AG04449 (cell line): Measurements from ENCODE around the gene RING1.
"Not testable (repeated sequence)": the region's sequence is repeated elsewhere in the genome, so short reads cannot be mapped to it uniquely, and the experiment has no call there.

Experiments used
- CTCF ChIA-PET: fragments of 350-600 bp; formaldehyde crosslinking; extraction: SDS; loops from one replicate; lab custom pipeline; 2021; ENCODE audit warnings: antibody characterized with exemption; lab: Yijun Ruan, JAX
- POLR2A ChIA-PET: fragments of 400-600, 350-600 bp; formaldehyde crosslinking; extraction: SDS; loops from one replicate; lab custom pipeline; 2020; ENCODE audit warnings: antibody characterized with exemption, inconsistent platforms; lab: Yijun Ruan, JAX
- DNase-seq: peaks from one replicate; pipeline ENCODE4 v3.0.0-alpha.2; 2010; ENCODE audit warnings: low read depth, low spot score
- H3K4me3 ChIP-seq: 2 replicates; pipeline ENCODE4 v1.5.1; 2011; ENCODE audit warnings: low read depth, mild to moderate bottlenecking, control low read depth, low read length
- TF ChIP-seq, protein P1 (sequence below): IDR thresholded peaks from one replicate; pipeline ENCODE4 v1.5.1; 2011; ENCODE audit warnings: mild to moderate bottlenecking, moderate library complexity, low read length, control low read depth, inconsistent platforms; ENCODE audit not compliant: insufficient read depth; ENCODE audit errors: missing control alignments

Gene RING1

DNA sequence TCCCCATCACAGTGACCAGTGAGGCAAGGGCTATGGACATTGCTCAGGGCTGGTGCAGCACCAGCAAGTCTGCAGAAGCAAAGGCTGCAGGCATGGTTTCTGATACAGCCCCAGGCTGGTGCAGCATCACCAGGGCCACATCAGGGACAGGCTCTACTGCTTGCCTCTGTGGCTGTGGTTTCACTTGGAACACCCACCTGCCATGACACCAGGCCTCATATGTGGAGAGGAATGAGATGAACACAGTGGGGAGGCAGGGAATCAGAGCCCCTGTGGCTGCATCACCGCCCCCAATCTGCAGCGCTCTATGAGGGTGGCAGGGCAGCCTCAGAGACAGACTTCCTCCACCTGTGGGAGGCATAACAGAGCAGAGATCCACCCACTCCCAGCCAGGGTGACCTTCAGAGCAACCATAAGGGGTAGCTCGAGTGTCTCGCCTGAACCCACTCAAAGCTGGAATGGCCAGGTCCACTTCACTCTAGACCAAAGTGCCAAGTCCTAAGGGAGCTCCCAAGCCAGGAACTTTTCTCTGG is 7.9 kb downstream of the RING1 start:
- POLR2A ChIA-PET: no interaction called here
- TF ChIP-seq, protein P1, sequence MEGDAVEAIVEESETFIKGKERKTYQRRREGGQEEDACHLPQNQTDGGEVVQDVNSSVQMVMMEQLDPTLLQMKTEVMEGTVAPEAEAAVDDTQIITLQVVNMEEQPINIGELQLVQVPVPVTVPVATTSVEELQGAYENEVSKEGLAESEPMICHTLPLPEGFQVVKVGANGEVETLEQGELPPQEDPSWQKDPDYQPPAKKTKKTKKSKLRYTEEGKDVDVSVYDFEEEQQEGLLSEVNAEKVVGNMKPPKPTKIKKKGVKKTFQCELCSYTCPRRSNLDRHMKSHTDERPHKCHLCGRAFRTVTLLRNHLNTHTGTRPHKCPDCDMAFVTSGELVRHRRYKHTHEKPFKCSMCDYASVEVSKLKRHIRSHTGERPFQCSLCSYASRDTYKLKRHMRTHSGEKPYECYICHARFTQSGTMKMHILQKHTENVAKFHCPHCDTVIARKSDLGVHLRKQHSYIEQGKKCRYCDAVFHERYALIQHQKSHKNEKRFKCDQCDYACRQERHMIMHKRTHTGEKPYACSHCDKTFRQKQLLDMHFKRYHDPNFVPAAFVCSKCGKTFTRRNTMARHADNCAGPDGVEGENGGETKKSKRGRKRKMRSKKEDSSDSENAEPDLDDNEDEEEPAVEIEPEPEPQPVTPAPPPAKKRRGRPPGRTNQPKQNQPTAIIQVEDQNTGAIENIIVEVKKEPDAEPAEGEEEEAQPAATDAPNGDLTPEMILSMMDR: no peak
- H3K4me3 ChIP-seq: no peak overlapping the region
- CTCF ChIA-PET: interaction anchor here (1.0 kb wide), 1 partner anchor 32 kb away, joined by 3 read pairs; no protein-coding TSS in a partner anchor
- DNase-seq: no peak

DNA sequence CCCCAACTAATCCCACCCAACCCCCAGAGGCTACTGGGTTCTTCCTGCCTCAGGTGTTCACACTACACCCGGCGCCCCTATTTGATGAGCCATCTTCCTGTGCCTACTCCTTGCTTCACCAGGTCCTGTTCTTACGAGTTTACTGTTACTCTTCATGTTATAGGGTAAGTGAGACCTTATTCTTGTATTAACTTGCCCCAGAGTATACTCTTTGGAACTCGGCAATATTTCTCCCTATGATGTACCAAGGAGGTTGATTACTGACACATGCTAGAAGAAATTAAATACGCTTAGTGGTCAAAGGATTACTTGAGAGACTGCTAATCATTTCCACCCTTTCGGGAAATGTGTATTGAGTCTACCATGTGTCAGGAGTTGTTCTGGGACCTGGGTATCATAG is 8.9 kb downstream of the RING1 start:
- DNase-seq: no peak
- no peak overlapping the region for H3K4me3 ChIP-seq
- CTCF ChIA-PET: interaction anchor here (1.0 to 1.7 kb wide), 2 partner anchors 30 to 232 kb away, joined by 3 read pairs; no protein-coding TSS in a partner anchor
- POLR2A ChIA-PET: no interaction called here
- TF ChIP-seq, protein P1: no peak

DNA sequence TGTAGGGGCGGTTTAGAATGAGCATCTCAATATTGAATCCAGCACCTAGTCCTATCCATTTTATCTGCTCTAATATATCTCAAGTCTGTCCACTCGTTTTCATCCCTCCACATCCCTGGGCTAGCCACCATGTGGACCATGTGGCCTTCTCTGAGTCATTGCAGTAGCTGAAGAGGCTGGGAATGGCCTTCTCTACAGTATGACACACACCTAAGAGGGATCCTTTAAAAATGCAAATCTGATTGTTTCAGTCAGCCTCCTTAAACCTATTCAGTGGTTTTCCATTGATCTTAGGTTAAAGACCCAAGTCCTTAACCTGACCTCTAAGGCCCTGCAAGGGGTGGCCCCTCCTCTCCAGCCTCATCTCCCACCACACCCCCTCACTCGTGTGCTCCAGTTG is 9.4 kb downstream of the RING1 start:
- H3K4me3 ChIP-seq: no peak overlapping the region
- TF ChIP-seq, protein P1: no peak
- CTCF ChIA-PET: interaction anchor here (1.7 kb wide), 1 partner anchor 233 kb away, joined by 3 read pairs; no protein-coding TSS in a partner anchor
- POLR2A ChIA-PET: no interaction called here
- DNase-seq: no peak

DNA sequence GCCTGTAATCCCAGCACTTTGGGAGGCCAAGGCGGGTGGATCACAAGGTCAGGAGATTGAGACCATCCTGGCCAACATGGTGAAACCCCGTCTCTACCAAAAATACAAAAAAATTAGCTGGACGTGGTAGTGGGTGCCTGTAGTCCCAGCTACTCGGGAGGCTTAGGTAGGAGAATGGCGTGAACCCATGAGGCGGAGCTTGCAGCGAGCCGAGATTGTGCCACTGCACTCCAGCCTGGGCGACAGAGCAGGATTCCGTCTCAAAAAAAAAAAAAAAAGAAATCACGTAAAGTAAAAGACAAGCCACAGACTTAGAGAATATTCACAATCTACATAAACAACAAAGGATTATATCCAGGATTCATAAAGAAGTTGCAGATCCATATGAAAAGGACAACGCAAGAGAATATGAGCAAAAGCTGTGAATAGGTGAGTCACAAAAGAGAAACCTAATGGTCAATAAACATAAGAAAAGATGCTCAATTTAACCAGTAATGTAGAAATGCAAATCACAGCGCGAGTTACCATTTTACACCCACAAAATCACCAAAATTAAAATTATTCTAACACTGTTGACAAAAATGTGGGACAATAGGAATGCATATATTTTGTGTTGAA is 18.3 kb downstream of the RING1 start:
- DNase-seq, H3K4me3 ChIP-seq, POLR2A ChIA-PET: not testable (repeated sequence)
- CTCF ChIA-PET: interaction anchor here (1.5 to 4.9 kb wide), 2 partner anchors 22 to 212 kb away, joined by 3 to 13 read pairs; no protein-coding TSS in a partner anchor

DNA sequence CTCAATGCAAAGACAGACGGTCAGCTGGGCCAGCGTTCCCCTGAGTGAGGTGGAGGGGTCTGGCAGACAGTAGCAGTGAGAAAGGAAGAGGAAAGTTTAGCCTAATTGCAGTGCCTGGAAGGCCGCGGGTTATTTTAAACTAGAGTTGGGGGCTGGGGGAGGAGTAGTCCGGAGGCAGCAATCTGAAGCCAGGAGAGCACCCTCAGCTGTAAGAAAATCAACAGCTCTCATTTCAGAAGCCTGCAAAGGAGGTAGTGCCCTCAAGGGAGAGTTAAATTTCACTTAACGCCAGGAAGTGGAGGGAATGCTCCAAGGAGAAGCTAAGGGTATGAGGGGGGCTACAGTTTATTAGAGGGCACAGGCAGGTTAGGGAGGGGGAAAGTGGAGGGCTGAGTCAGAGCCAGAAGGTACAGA is 26.9 kb downstream of the RING1 start:
- no peak overlapping the region for H3K4me3 ChIP-seq
- ChIA-PET CTCF (interaction anchor here (1.3 to 1.4 kb wide), 2 partner anchors 10 to 74 kb away, joined by 3 to 9 read pairs; no protein-coding TSS in a partner anchor), POLR2A (no interaction called here)
- TF ChIP-seq, protein P1: no peak
- DNase-seq: no peak

DNA sequence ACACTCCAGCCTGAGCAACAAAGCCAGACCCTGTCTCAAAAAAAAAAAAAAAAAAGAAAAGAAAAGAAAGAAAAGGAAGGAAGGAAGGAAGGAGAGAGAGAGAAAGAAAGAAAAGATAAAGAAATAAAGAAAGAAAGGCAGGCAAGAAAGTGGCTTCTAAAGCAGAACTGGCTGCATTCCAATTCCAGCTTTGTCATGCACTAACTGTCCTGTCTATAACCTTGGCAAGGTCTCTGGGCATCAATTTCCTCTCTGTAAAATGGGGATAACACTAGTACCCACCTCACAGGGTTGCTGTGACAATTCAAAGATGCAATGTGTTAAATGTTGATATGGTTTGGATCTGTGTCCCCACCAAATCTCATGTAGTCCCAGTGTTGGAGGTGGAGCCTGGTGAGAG is 28.0 kb downstream of the RING1 start:
- no peak overlapping the region for H3K4me3 ChIP-seq
- TF ChIP-seq, protein P1: no peak
- ChIA-PET POLR2A (interaction anchor here (0.6 kb wide), 1 partner anchor 1652 kb away, joined by 3 read pairs; no protein-coding TSS in a partner anchor), CTCF (interaction anchor here (0.9 kb wide), 1 partner anchor 12 kb away, joined by 6 read pairs; no protein-coding TSS in a partner anchor)
- no peak for DNase-seq
